Endothelial cell of umbilical vein (primary cell): ENCODE data around the gene ZNF699.

Experiments used
- CTCF ChIP-seq, 2 donors: IDR thresholded peaks; 1 replicate in 1 of 2; 2 replicates in 1 of 2; pipeline ENCODE4 v1.5.1; 2011; ENCODE audit warnings: low read length in 2 of 2, mild to moderate bottlenecking in 2 of 2, moderate library complexity in 2 of 2, control low read depth in 1 of 2, inconsistent platforms in 1 of 2, low read depth in 1 of 2; ENCODE audit not compliant: insufficient read depth in 1 of 2; ENCODE audit errors: extremely low read depth in 1 of 2
- EZH2 ChIP-seq: IDR thresholded peaks from 2 replicates; pipeline ENCODE4 v1.6.1; 2012; ENCODE audit warnings: borderline replicate concordance, low read depth, mild to moderate bottlenecking, moderate library complexity, low read length, inconsistent platforms; ENCODE audit not compliant: severe bottlenecking
- GATA2 ChIP-seq: IDR thresholded peaks from 2 replicates; pipeline ENCODE4 v1.7.0; 2011; ENCODE audit warnings: low read depth, mild to moderate bottlenecking, moderate library complexity, mixed read lengths, low read length; ENCODE audit not compliant: insufficient read length, insufficient read depth
- POLR2A ChIP-seq: IDR thresholded peaks from 2 replicates; pipeline ENCODE4 v1.6.1; 2012; ENCODE audit warnings: low read depth, mild to moderate bottlenecking, control low read depth, low read length
- POLR2AphosphoS5 ChIP-seq: IDR thresholded peaks from 2 replicates; pipeline ENCODE4 v1.6.1; 2012; ENCODE audit warnings: low read depth, mild to moderate bottlenecking, control low read depth, low read length, moderate library complexity; ENCODE audit not compliant: insufficient read depth

- TF ChIP-seq CTCF (IDR thresholded peaks at IDR 0.05; ENCODE audit: extremely low read depth in 1 of 2, insufficient read depth in 1 of 2, low read depth in 1 of 2, low read length in 2 of 2) = no peak
- TF ChIP-seq POLR2A = no peak
- no peak for TF ChIP-seq POLR2AphosphoS5
- no peak for TF ChIP-seq EZH2
- no peak for TF ChIP-seq GATA2
These were observed 20.3 kb downstream of the ZNF699 start for GRCh38 chr19:9289231-9289884.
